ENCODE results near the gene CAPZB. TPM values are rescaled to one million over a fixed set of nuclear protein-coding genes. Genes with fewer than 3 reads are reported as not detected.

Gene CAPZB
- polyA plus RNA-seq, 1 of the 3 experiments (the other 2 are of a cell fraction) = 122 TPM

- CTCF ChIA-PET = interaction anchor here (1.7 to 1.9 kb wide), 2 partner anchors 8 to 71 kb away, joined by 5 to 6 read pairs; no protein-coding TSS in a partner anchor
- WGBS (ENCODE audit: low lambda C conversion rate) = 97% methylated on average over 9 of the region's 12 CpGs
- peaks cover 0 to 51% of the 10 kb centered on the region in 2 experiments; a peak in 2 of 4 replicates for H3K4me1 ChIP-seq (ENCODE audit: control insufficient read depth in 1 of 2, insufficient read depth in 2 of 2, low read depth in 1 of 2, low read length in 1 of 2)
- H4K20me1 ChIP-seq (ENCODE audit: insufficient read depth) = peaks cover 99% of the 10 kb centered on the region
- peaks cover 100% of the 10 kb centered on the region for H3K79me2 ChIP-seq (ENCODE audit: insufficient read depth)
- H3F3A ChIP-seq (replicated peaks; ENCODE audit: insufficient read depth) = no peaks in the 10 kb centered on the region
- no peaks in the 10 kb centered on the region for H3K9me3 ChIP-seq
- no peak overlapping the region for H3K4me2 ChIP-seq
- H3K36me3 ChIP-seq (replicated peaks in 1 of 2; ENCODE audit: control insufficient read depth in 1 of 2, insufficient read depth in 2 of 2, low read length in 1 of 2) = peaks cover 17 to 24% of the 10 kb centered on the region in 2 experiments
- H3K27me3 ChIP-seq (ENCODE audit: insufficient read depth) = no peaks in the 10 kb centered on the region
- no peak for TF ChIP-seq RCOR1 (IDR thresholded peaks at IDR 0.05; ENCODE audit: low read length)
- TF ChIP-seq FOSL2 (IDR thresholded peaks at IDR 0.05; ENCODE audit: borderline replicate concordance, low read depth) = no peak
- TF ChIP-seq EP300 (IDR thresholded peaks at IDR 0.05; ENCODE audit: borderline replicate concordance in 1 of 2, low read depth in 1 of 2, low read length in 1 of 2) = no peak
- TF ChIP-seq, protein P1, sequence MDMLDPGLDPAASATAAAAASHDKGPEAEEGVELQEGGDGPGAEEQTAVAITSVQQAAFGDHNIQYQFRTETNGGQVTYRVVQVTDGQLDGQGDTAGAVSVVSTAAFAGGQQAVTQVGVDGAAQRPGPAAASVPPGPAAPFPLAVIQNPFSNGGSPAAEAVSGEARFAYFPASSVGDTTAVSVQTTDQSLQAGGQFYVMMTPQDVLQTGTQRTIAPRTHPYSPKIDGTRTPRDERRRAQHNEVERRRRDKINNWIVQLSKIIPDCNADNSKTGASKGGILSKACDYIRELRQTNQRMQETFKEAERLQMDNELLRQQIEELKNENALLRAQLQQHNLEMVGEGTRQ (IDR thresholded peaks at IDR 0.05; ENCODE audit: borderline replicate concordance, low read depth, low read length) = no peak
- no peak for TF ChIP-seq TCF12 (IDR thresholded peaks at IDR 0.05)
- no peak for TF ChIP-seq REST (IDR thresholded peaks at IDR 0.05; ENCODE audit: low read depth, low read length)
- TF ChIP-seq ELF1 (IDR thresholded peaks at IDR 0.05) = no peak
- no peak for TF ChIP-seq RXRA (IDR thresholded peaks at IDR 0.05; ENCODE audit: borderline replicate concordance, low read depth)
- TF ChIP-seq RFX5 (IDR thresholded peaks at IDR 0.05; ENCODE audit: low read length) = no peak
- TF ChIP-seq MEF2A (IDR thresholded peaks at IDR 0.05; ENCODE audit: borderline replicate concordance, low read depth) = no peak
- TF ChIP-seq CHD2 (IDR thresholded peaks at IDR 0.05; ENCODE audit: low read length, partially characterized antibody) = no peak
- no peak for TF ChIP-seq NFIC (IDR thresholded peaks at IDR 0.05; ENCODE audit: borderline replicate concordance)
- TF ChIP-seq TAF1 (IDR thresholded peaks at IDR 0.05; ENCODE audit: borderline replicate concordance, low read depth, low read length) = no peak
- TF ChIP-seq MXI1 (IDR thresholded peaks at IDR 0.05; ENCODE audit: low read depth, low read length) = no peak
- TF ChIP-seq POLR2AphosphoS5 (IDR thresholded peaks at IDR 0.05; ENCODE audit: low read depth, low read length) = no peak
- TF ChIP-seq CTCF (IDR thresholded peaks at IDR 0.05) = no peak
- no peaks in the 10 kb centered on the region for H3K9me2 ChIP-seq
- no peak overlapping the region for H3K4me3 ChIP-seq (ENCODE audit: low read depth in 2 of 2, low read length in 1 of 2)
- no peak for DNase-seq
- no peak overlapping the region for H2AFZ ChIP-seq (ENCODE audit: low read depth)
- no peak overlapping the region for H3K9ac ChIP-seq
- POLR2A ChIA-PET = no interaction called here
- no peak overlapping the region for H3K27ac ChIP-seq (ENCODE audit: low read depth in 2 of 2, low read length in 1 of 2)
Observed at GRCh38 chr1:19476450-19477190, 8.7 kb downstream of the CAPZB start.

All from SK-N-SH (cell line).